ENCODE results near the gene LRRC47.
A peak's percentile ranks its signal among the peaks of the same experiment; 100 is the strongest.

LRRC47 gene

DNA sequence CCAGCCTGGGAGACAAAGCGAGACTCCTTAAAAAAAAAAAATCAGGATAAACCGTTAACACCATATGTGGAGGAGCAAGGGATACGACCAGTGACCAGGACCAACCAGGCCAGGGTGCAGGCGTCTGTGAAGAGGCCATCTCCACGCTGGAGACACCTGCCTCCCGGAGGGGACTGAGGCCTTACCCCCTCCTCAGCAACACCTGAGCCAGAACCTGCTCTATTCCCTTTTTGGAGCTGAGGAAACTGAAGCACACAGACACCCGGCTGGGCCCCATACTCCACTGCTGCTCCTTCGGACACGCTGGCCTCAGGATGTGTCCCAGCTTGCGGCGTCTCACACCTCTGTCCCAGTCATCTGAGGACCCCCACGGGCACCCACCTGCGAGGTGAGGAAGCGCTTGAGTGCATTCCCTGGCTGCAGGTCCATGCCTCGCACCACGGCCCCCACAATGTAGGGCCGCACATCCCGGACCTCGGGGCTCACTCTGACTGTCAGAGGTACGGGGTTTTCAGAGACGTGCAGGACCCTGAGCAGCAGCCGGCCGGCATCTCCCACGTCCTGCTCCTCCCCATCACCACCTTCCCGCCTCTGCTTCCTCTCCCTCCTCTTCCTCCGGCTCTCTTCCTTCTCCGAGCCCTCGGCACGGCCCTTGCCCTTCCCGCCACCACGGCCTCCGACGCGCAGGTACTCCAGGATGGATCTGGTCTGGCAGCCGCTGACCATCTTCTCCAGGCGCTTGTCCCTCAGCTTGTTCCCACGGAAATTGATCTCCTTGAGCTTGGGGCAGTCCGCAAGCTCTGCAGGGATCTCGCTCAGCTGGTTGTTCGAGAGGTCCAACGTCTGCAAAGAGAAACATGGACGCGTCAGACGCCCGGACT is 9.6 kb downstream of the LRRC47 start:
- DNase-seq (ENCODE audit: low read depth) = no peak

DNA sequence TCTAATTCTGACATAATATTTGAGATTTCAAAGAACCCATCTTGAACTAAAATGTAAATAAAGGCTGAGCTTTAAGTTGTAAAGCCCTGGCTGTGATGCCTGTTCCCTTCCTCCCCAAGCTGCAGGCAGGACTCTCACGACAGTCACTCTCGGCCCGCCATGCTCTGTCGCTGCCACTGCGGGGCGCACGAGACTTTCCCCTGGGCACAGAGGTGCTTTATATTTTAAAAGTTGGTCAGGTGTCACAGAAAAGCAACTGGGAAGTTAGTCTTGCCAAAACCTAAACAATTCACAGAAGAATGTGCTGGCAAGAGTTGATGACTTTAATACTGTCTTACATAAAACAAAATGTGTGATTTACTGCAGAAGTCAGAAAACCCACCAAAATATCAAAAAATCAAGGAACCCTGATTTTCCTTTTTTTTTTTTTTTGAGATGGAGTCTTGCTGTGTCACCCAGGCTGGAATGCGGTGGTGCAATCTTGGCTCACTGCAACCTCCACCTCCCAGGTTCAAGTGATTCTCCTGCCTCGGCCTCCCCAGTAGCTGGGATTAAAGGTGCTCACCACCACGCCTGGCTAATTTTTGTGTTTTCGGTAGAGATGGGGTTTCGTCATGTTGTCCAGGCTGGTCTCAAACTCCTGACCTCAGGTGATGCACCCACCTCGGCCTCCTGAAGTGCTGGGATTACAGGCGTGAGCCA is 10.7 kb downstream of the LRRC47 start:
- no peak for DNase-seq (ENCODE audit: low read depth)

DNA sequence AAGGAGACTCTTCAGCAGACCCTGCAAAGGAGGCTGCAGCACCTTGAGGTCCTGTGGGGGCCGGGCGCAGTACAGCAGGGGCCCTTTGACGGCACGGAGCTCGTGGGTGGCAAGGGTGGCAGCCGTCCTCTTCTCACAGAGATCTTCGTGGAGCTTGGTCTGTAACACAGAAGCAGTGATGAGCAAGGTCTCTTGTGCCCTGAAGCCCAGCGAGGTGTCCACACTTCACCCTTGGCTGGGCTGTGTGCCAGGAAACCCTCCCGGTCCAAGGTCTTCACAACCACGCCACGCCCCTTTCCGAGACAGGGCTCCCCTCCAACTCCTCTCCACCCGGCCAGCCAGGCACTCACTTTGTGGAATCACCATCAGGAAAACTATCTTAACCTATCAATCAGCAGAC is 11.3 kb downstream of the LRRC47 start:
- no peak for DNase-seq (ENCODE audit: low read depth)

DNA sequence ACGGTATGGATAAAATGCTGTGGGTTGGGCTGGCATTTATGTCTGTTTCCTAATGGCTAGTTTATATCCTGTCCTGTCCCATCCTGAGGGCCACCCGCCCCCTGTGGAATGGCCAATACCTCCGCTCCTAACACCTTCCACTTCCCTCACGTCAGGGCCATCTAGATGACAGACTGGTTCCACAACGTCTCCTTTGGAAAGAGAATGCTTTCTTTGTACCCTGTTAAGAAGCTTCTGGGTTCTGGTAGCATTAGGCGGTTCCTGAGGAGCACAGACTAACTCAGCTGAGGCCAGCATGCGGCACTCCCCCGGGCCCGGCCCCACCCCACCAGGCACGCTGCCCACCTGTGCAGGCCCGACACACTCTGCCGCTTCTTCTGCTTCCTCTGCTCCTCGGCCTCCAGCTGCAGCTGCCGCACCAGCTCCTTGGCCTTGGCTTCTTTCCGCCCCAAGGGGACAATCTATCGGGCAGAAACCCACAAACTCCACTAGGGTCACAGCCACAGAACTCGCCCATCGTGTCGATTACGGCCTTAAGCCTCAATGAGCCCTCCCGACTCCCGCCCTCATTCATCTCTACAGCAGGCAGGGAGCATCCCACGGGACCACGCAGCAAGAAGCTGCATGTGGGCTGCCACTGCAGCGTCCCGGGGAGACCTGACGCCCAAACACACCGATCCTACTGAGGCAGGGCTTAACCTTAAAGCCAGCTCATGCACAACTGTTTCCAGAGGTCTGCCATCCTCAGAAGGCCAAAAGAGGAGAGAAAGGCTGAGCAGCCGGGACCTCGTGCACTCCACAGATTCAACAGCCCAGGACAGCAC is 12.4 kb downstream of the LRRC47 start:
- DNase-seq (ENCODE audit: low read depth) = no peak

DNA sequence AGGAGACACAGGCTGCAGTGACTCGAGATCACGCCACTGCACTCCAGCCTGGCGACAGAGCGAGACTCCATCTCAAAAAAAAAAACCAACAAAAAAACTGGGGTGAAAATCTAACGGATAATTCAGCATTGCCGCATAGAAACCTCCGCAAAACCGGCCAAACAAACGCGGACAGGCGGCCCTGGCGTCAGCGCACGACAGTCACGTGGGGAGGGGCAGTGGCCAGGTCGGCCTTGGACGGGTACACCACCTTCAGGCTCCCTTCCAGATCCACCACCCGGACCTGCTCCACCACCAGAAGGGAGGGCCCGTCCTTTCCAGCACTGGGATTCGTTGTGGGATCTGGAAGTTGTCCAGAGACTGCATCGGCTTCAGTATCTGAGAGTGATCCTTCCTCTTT is 15.4 kb downstream of the LRRC47 start:
- DNase-seq (ENCODE audit: low read depth) = no peak

DNA sequence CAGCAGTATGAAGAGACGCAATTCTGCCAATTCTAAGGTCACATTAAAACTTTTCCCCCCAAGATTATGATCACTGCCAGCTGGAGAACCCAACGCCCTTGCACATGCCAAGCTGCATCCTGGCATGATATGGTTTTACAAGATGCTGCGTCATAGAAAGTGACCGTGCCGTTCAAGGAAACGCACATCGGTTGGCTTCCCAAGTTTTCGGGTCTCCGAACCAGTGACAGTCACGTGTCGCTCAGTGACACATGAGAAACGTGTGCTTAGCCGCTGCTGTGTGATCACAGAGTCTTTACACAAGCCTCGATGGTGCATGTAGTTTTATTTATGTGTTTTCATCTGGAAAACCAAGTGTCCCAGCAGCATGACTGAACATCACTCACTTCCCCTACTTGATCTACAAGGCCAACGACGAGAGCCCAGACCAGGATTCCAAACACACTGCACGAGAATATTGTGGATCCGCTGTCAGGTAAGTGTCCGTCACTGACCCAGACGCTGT is 16.3 kb downstream of the LRRC47 start:
- DNase-seq (ENCODE audit: low read depth) = no peak

DNA sequence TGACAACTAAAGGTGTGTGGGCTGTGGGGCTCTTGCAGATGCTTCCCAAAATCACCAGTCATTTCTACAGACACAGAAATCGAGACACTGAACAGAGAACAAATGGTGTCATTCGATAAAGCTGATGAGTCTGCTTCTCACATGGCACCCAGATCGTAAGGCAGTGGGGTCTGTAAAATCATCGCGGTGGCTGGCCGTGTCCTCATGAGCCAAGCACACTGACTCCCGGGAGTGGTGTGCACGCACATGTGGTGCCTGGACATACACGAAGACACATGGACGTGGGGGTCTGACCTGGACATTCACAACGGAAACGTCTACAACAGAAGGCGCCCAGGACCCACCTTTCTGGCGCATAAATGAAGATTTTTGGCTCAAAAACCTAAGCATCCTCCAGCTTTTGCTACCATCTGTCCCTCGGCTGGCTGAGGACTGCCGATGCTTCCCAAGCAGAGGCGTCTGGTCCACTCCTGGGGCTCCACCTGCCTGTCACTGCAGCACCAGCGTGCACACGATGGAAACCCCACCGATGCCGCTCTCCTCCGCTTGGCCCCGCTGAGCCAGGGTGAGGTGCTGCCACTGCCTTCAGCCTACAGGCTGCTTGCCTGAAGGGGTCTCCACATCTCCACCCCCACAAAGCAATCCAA is 16.9 kb downstream of the LRRC47 start:
- DNase-seq (ENCODE audit: low read depth) = no peak

DNA sequence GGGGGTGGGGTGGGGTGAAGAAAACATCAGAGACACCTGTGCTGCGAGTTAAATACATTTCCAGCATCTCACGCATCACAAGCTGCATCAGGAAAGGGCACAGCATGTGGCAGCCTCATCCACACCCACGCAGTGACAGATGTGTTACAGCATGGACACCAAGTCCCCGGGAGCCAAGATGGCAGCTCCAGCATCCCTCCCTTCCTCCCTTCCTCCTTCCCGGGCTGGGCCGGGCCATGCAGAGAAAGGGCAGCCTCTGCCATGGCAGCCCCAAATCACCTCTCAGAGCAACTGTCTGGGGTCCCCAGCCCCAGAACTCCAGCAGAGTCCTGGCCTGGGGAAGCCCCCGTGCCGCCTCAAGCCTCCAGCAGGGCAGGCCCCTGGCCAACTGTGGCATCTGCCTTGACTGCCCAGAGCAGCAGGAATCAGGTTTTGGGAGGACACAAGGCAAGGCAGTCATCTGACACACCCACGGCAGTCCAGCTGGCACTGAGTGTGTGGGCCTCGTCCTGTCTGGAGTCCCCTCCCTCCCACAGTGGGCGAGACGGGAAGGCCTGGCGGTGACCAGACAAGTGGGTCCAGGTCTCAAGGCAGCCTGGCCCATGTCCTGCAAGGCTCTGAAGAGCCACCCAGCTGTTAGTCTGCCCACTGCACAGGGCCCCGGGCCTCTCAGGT is 17.6 kb downstream of the LRRC47 start:
- DNase-seq (ENCODE audit: low read depth) = no peak

DNA sequence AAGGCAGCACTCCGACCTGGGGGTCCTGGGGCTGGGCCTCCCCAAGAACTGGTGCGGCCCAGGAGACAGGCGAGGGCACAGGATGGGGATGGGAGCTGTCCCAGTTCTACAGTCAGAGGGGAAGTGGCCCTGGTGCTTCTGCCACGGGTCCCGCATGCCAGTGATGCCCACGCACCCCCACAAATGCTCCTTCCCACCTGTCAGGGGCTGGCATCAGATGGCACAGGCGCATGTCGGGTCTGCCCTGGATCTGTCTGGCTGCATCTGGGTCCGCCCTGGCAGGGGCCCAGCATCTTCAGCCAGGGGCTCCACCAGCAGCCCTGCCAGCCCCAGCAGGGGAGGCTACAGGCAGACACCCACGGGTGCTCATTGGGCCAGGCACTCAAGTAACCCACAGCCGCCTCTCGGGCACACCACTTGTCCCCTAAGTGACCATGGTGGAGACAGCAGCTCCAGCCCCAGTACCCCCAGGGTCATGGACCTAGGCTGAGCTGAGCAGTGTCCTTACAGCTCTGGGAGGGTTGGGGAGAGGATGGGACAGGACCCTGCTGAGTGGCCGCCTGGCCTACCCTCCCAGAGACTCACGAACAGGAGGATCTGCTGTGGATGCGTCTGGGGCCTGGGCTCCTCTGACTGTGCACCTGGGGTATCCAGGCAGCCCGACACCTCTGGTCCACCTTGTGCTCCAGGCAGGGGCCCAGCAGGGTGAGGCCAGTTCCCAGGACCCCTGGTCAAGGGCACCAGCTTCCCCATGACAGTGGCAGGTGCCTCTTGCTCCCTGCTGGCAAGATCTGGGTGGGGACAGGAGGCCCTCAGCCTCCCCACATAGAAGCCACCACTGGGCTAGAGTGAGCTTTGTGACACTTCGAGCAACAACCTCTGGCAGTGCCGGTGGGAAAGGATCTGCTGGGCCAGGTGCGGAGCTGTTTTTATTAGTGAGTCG is 18.4 kb downstream of the LRRC47 start:
- DNase-seq (ENCODE audit: low read depth) = no peak

DNA sequence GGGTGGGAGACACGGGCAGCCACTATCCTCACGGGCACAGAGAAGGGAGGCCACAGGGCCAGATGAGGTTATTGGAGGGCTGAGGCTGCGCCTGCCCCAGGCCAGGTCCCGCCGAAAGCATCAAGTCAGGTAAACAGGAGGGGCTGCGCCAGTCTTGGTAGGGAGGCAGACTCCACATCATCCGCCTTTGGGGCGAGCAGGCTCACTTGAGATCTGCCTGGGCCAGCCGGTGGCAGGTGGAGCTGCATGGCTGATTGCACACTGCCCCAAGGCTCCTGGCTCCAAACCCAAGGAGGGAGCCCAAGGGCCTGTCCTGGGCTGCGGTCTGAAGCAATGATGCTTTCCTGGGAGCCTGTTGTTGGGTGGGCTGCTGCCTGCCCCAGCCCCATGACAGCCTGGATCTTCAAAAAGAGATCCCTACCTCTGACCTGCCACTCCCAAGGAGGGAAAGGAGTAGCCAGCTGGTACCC is 19.2 kb downstream of the LRRC47 start:
- DNase-seq (ENCODE audit: low read depth) = no peak

DNA sequence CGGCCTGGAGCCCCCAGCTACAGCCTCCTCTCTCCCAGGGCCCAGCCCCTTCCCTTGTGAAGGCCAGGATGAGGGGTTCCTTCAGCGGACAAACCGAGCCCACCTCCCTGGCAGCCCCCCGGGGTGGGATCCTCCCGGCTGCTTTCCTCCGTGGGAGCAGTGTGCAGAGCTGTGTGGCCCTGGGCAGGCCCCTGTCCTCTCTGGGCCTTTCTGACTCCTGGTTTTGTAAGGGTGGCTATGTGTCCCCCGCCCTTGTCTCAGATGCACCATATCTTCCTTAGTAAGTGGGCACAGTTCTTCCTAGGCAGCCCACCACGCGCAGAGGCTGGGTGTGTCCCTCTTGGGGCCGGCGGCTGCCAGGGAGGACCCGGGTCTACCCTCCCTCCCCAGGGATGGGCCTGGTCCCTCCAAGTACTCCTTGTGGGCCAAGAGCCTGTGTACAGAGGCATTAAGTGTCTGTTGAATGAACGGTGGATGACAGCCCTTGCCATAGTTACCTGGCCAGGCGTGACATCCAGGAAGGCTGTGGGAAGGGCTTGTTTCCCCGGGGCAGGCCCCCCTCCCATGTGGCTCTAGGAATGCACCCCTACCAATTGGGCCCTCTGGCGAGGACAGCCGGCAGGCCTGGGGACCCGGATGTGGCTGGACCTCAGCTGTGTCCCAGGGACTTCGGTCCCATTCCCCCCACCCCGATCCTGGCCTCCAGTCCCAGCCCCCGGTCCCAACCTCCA is 19.9 kb downstream of the LRRC47 start:
- DNase-seq (ENCODE audit: low read depth) = no peak

DNA sequence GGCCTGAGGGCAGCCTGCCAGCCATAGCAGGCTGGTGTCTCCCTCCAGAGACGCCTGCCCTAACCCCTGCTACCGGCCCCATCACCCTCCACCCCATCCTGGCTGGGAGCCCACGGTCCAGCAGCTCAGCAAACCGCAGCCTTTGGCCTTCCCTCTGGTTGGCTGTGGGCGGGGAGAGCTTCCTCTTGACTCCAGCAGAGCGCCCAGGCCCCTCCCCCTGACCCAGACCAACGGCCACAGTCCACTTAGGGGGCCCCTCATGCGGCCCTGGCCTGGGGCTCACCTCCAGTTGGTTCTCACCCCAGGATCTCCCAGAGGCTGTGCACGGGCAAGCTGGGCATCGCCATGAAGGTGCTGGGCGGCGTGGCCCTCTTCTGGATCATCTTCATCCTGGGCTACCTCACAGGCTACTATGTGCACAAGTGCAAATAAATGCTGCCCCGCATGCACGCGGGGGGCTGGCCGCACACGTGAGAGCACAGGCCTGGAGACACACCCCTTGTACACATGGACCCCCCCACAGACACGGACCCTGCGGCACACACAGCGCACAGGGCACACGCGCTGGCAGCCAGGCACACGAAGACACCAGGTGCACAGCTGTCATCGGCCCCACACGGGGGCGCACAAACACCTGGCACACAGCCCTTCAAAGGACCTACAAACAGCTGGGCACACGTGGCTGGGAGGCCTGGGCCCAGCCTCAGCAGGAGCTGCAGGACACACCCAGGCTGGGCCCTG is 20.6 kb downstream of the LRRC47 start:
- peak; percentile 26 for DNase-seq (ENCODE audit: low read depth)

DNA sequence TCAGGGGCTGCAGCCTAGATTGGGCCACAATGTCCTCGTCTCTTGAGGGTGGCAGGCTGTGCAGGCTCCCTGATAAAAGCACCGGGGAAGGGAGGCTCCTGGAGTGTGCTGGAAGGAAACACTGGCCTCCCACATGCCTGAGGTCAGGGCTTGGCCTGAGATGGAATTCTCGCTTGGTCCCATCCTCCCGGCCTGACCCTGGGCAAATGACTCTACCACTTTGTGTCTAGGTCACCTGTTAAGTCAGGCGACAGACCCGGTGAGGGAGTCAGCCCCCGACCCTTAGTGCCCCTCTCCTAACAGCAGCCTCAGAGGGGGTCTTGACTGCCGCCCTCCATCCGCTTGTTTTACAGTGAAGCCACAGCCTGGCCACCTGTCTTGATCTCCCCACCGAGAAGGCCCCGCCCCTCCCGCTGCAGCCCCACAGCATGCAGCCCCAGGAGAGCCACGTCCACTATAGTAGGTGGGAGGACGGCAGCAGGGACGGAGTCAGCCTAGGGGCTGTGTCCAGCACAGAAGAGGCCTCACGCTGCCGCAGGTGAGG is 21.3 kb downstream of the LRRC47 start:
- no peak for DNase-seq (ENCODE audit: low read depth)

DNA sequence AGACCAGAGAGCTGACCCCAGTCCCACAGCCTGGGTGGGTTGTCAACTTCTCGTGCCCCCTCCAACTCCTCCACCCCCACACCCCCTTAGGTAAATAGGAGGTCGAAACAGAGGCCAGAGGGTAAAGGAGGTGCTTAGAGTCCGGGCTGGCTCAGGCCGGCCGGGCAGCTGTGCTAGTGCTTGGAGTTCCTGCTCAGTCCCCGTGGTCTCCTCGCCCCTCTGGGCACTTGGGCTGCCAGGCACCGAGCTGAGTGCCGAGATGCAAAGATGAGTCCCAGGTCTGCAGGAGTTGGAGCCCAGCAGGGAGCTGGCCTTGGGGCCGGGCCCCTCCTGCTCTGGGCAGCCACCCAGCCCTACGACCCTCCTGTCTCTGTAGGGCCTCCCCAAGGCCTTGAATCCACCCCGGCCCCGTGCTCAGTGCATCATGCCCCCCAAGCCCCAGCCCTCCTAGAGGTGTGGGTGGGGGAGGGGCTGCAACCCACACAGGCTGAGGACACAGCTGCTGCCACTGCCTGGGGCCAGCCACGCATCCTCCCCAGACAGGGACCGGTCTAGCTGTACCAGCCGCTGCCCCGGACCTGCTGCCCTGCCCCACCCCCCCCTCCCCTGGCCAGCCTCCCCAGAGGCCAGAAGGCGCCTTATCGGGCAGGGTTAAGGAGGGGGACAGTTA is 21.9 kb downstream of the LRRC47 start:
- DNase-seq (ENCODE audit: low read depth) = no peak

DNA sequence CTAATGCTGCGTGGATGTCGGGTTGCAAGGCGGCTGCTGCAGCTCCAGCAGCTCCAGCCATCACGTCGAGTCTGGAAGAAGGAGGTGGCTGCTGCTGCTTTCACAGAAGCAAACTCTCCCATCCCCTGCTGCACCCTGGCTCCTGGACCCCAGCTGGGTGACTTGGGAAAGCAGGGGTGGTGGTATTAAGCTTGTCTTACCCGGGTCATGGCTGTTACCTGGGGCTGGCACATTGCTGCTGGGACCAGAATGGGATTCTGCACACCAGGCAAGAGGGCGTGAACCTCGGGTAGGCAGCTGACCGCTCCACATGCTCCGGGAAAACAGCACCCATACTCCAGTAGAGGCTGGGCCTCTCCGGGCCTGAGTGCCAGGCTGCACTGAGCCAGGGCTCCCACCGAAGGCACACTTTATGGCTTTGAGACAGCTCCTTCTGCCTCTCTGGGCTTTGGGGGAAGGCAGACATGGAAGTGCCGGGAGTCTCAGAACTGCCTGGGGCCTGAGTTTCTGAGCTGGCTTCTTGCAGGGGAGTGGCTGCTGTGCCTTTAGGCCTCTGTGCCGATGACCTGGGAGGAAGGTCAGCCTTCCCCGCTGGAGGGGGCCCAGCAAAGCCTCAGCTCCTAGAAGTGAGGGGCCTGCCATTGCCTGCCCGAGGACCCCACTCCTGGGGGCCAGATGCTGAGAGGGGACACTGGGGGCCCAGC is 22.6 kb downstream of the LRRC47 start:
- DNase-seq (ENCODE audit: low read depth) = no peak

DNA sequence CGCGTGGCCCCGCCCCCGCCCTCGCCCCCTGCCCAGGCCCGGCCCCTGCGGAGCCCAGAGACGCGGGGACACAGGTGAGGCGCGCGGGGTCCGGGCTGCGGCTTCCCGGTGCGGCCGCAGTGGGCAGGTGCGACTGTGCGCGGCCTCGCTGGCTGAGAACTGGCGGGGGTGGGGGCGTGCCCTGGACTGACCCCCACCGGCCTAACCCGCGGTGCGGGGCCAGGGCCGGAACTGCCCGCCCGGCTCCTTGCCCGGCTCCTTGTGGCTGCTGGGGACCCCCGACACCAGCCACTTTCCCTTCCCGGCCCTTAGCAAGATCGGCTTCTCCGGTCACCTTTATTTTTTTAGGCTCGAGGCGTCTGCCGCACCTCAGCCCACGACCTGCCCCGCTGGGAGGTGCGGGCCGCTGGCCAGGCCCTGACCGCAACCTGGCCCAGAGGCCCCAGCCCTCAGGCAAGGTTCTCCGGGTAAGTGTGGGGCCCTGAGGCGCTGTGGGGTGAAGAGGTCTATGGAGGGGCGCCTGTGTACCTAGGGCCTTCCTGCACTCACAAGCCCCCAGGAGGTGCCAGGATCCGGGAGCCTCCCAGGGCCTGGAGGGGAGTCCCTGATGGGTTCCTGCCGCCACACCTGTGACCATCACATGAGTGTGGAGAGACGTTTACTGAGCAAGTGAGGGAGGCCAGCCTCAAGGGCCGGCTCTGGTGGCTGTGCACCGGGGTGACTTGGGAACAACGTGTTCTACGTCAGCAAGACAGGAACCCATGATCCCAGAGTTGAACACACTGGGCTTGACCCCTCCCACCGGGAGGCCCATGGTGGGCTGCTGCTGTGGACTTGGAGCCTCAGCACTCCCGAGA is 23.4 kb downstream of the LRRC47 start, which contains the start of gene SMIM1:
TSS of gene SMIM1 (plus strand) at position 35 of the 857 bp plus-strand sequence. CDS start 2,625 bp downstream, outside the sequence.
- no peak for DNase-seq (ENCODE audit: low read depth)

Measured in activated T-helper 9 cell treated with anti-CD3 and anti-CD28 coated beads, Interleukin-2, amount 50 U/mL, for 16 hours (primary cell).